Fibroblast of the conjunctiva (primary cell): Measurements from ENCODE around the gene DNAJC15.
"Not testable (repeated sequence)": the region's sequence is repeated elsewhere in the genome, so short reads cannot be mapped to it uniquely, and the experiment has no call there.

ENCODE experiments used
- DNase-seq: peaks from one replicate; pipeline ENCODE4 v3.0.0-alpha.2; 2010; ENCODE audit warnings: low read depth

Gene DNAJC15

GRCh38 chr13:43005460-43006236 lies 17.7 kb upstream of the DNAJC15 start:
- peak; percentile 72 for DNase-seq

GRCh38 chr13:43006893-43007631 lies 16.3 kb upstream of the DNAJC15 start:
- no peak for DNase-seq

DNA sequence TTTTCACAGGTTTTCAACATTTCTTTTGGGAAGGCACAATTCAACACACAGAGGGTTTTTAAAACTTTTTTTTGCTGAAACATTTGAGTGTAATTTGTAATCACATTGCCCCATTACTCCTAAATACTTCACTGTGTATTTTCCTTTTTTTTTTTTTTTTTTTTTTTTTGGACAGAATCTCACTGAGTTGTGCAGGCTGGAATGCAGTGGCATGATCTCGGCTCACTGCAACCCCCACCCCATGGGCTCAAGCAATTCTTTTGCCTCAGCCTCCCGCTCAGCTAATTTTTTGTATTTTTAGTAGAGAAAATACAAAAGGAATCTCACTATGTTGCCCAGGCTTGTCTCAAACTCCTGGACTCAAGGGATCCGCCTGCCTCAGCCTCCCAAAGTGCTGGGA lies 14.8 kb upstream of the DNAJC15 start:
- no peak for DNase-seq

GRCh38 chr13:43009506-43009905 lies 13.9 kb upstream of the DNAJC15 start:
- no peak for DNase-seq

GRCh38 chr13:43014162-43014561 lies 9.2 kb upstream of the DNAJC15 start:
- DNase-seq, result no peak

DNA sequence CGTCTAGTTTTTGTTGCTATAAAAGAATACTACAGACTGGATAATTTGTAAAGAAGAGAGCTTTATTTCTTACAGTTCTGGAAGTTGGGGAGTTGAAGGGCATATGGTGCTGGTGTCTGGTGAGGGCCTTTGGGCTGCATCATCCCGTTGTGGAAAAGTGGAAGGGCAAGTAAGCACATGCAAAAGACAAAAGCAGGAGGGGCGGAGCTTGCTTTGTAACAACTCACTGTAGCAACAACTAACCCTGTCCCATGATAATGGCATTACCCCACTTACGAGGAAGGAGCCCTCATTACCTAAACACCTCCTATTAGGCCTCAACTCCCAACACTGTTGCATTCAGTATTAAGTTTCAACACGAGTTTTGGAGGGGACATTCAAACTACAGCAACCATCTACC lies 7.2 kb upstream of the DNAJC15 start:
- no peak for DNase-seq

GRCh38 chr13:43019811-43020210 lies 3.6 kb upstream of the DNAJC15 start:
- no peak for DNase-seq

- DNase-seq, result no peak
Observed at GRCh38 chr13:43020794-43021193, 2.6 kb upstream of the DNAJC15 start.

- peak; percentile 58 for DNase-seq
Observed at GRCh38 chr13:43021926-43022670, 1.3 kb upstream of the DNAJC15 start.

DNA sequence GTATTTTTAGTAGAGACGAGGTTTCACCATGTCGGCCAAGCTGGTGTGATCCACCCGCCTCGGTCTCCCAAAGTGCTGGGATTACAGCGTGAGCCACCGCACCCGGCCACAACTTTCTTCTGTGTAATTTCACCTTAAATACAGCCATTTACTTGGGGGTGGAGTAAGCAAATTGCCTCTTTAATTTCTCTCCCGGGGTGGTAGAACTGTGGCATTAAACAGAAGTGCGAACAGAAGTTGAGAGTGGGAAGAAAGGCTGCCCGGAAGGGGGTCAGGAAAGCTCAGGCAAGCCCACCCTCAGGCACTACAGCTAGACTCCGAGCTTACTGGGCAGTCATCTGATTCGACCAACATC lies 475 bp upstream of the DNAJC15 start:
- DNase-seq, result no peak

- no peak for DNase-seq
Observed at GRCh38 chr13:43026262-43026661, 2.9 kb downstream of the DNAJC15 start.

GRCh38 chr13:43030548-43030947 lies 7.2 kb downstream of the DNAJC15 start:
- no peak for DNase-seq

DNA sequence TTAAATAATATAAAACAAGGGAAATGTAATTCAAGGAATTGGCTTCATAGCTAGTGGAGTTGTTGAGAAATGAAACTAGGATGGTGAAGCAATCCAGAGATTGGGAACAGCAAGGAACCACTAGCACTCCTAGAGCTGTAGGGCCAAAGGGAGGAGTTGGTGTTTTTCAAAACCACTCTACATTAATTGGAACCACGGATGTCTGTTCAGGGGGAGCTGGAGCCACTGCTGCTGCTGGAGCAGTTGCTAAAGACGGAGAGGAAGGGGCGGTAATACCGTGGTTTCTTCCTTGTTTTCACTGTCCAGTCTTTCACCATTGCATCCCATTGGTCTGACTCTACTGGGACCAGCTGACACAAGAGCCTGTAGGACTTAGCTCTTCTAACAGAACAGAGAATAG lies 8.5 kb downstream of the DNAJC15 start:
- no peak for DNase-seq

DNA sequence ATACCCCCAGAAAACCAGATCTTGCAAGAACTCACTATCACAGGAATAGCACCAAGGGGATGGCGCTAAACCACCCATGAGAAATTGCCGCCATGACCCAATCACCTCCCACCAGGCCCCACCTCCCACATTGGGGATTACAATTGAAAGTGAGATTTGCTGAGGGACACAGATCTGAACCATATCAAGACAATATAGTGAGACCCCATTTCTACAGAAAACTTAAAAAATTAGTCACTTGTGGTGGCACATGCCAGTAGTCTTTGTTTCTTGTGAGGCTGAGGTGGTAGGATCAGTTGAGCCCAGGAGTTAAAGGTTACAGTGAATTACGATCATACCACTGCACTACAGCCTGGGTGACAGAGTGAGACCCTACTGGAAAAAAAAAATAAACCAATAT lies 9.7 kb downstream of the DNAJC15 start:
- no peak for DNase-seq

- no peak for DNase-seq
Observed at GRCh38 chr13:43036351-43037250, 13.2 kb downstream of the DNAJC15 start.

DNA sequence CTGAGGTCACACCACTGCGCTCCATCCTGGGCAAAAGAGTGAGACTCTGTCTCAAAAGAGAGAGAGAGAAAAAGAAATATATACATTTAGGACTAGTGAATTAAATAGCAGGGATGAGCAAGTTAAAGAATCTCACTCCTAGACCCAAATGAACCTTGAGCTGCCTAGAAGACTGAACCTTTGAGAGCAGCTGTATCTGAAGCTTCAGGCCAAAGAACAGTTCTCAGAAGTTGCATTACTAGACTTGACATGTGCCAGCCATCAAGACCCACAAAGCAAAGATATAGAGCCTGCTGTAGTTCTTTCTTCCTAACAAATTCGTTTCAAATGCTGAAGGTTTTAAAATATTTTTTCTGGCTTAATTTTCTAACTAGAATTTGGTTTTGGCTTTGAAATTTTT lies 16.6 kb downstream of the DNAJC15 start:
- DNase-seq, result no peak

DNA sequence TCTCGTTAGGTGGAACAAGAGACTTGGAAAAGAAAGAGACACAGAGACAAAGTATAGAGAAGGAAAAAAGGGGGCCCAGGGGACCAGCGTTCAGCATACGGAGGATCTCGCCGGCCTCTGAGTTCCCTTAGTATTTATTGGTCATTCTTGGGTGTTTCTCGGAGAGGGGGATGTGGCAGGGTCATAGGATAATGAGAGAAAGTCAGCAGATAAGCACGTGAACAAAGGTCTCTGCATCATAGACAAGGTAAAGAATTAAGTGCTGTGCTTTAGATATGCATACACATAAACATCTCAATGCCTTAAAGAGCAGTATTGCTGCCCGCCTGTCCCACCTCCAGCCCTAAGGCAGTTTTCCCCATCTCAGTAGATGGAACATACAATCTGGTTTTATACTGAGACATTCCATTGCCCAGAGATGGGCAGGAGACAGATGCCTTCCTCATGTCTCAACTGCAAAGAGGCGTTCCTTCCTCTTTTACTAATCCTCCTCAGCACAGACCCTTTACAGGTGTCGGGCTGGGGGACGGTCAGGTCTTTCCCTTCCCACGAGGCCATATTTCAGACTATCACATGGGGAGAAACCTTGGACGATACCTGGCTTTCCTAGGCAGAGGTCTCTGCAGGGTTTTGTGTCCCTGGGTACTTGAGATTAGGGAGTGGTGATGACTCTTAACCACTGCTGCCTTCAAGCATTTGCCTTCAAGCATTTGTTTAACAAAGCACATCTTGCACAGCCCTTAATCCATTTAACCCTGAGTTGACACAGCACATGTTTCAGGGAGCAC lies 17.4 kb downstream of the DNAJC15 start:
- not testable (repeated sequence) for DNase-seq

DNA sequence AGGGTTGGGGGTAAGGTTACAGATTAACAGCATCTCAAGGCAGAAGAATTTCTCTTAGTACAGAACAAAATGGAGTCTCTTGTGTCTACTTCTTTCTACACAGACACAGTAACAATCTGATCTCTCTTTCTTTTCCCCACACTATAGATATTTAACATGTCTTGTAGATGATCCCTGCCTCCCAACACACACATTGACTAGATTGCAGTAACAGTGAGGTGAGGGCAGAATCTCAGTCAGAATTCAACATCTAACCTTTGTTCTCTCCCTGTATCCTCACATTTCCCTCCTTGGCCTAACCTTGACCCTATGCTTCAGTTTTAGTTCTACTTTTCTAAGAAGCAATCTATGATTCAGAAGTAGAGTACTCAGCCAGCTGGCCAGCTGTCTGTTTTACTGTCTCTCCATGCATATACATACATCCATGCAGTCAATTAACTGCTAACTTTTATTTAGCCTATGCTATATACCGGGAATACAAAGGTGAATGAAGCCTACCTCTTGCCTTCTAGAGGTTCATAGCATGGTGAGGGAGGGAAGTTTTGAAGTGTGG lies 18.1 kb downstream of the DNAJC15 start:
- DNase-seq, result no peak

DNA sequence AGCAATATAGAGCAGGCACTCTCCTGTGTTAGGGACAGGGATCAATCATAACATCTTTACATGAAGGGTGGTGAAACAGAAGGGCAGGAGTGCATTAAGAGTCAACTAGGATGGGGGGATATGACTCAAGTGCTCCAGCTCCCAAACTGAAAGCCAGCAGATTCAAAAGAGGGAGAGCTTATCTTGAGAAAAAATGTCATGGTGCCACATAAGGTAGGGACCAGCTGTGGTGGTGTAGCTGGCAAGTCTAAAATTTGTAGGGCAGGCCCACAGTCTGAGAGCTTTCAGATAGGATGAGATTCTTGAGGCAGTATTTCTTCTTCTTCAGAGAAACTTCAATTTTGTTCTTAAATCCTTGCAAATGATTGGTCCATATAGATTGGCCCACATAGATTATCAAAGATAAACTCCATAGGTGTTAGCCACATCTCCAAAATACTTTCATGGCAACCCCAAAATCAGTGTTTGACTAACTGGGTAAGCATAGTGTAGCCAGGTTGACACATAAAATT lies 19.1 kb downstream of the DNAJC15 start:
- no peak for DNase-seq

GRCh38 chr13:43044720-43045301 lies 21.4 kb downstream of the DNAJC15 start:
- no peak for DNase-seq
